H9 (cell line): ENCODE data around the gene RASGEF1C. TPM values are rescaled to one million over a fixed set of nuclear protein-coding genes. Genes with fewer than 3 reads are reported as not detected.
A peak's percentile ranks its signal among the peaks of the same experiment; 100 is the strongest.

ENCODE experiments used
- DNase-seq: peaks from one replicate; pipeline ENCODE4 v3.0.0-alpha.2; 2017
- H2AFZ ChIP-seq: one replicate; pipeline ENCODE4 v1.6.1; 2013; ENCODE audit warnings: mild to moderate bottlenecking, low read length, control low read depth, moderate library complexity
- H2AK5ac ChIP-seq: 2 replicates; pipeline ENCODE4 v1.6.1; 2013; ENCODE audit warnings: low read length, control low read depth, mixed read lengths; ENCODE audit not compliant: insufficient read length
- H2BK120ac ChIP-seq: one replicate; pipeline ENCODE4 v1.6.1; 2013; ENCODE audit warnings: low read depth, mild to moderate bottlenecking, low read length, control low read depth, inconsistent platforms; ENCODE audit not compliant: poor library complexity, severe bottlenecking
- H2BK12ac ChIP-seq: 2 replicates; pipeline ENCODE4 v1.6.1; 2013; ENCODE audit warnings: low read length, control low read depth, mixed read lengths, low read depth; ENCODE audit not compliant: insufficient read length
- H2BK15ac ChIP-seq: 2 replicates; pipeline ENCODE4 v1.6.1; 2013; ENCODE audit warnings: low read depth, low read length, control low read depth
- H2BK20ac ChIP-seq: one replicate; pipeline ENCODE4 v1.6.1; 2013; ENCODE audit warnings: low read depth, mild to moderate bottlenecking, low read length, control low read depth, inconsistent platforms; ENCODE audit not compliant: poor library complexity, severe bottlenecking
- H2BK5ac ChIP-seq: 2 replicates; pipeline ENCODE4 v1.6.1; 2013; ENCODE audit warnings: low read length, control low read depth, mixed read lengths; ENCODE audit not compliant: insufficient read length
- H3K14ac ChIP-seq: 2 replicates; pipeline ENCODE4 v1.6.1; 2013; ENCODE audit warnings: low read length, control low read depth; ENCODE audit not compliant: insufficient read depth
- H3K18ac ChIP-seq: 2 replicates; pipeline ENCODE4 v1.6.1; 2013; ENCODE audit warnings: low read depth, mild to moderate bottlenecking, mixed read lengths, low read length, control low read depth; ENCODE audit not compliant: insufficient read length
- H3K23ac ChIP-seq: 2 replicates; pipeline ENCODE4 v1.6.1; 2013; ENCODE audit warnings: low read length, control low read depth, mixed read lengths, low read depth; ENCODE audit not compliant: insufficient read length
- H3K23me2 ChIP-seq: 2 replicates; pipeline ENCODE4 v1.6.1; 2013; ENCODE audit warnings: low read depth, mild to moderate bottlenecking, mixed read lengths, low read length, control low read depth; ENCODE audit not compliant: insufficient read length, poor library complexity, severe bottlenecking
- H3K27ac ChIP-seq: 2 replicates; pipeline ENCODE4 v1.5.1; 2013; ENCODE audit warnings: low read length, control low read depth, mixed read lengths, low read depth; ENCODE audit not compliant: insufficient read length
- H3K27me3 ChIP-seq: 2 replicates; pipeline ENCODE4 v1.6.1; 2013; ENCODE audit warnings: low read length, control low read depth, inconsistent platforms; ENCODE audit not compliant: insufficient read depth
- H3K4ac ChIP-seq: 2 replicates; pipeline ENCODE4 v1.6.1; 2013; ENCODE audit warnings: low read depth, mild to moderate bottlenecking, control low read depth, inconsistent platforms, low read length, moderate library complexity
- H3K4me1 ChIP-seq: 2 replicates; pipeline ENCODE4 v1.6.1; 2013; ENCODE audit warnings: low read length, control low read depth, inconsistent platforms; ENCODE audit not compliant: insufficient read depth
- H3K4me2 ChIP-seq: 2 replicates; pipeline ENCODE4 v1.6.1; 2013; ENCODE audit warnings: low read length, control low read depth, mixed read lengths; ENCODE audit not compliant: insufficient read length, insufficient read depth
- H3K56ac ChIP-seq: 2 replicates; pipeline ENCODE4 v1.6.1; 2013; ENCODE audit warnings: low read depth, mild to moderate bottlenecking, mixed read lengths, low read length, control low read depth; ENCODE audit not compliant: insufficient read length
- H3K79me1 ChIP-seq: 2 replicates; pipeline ENCODE4 v1.6.1; 2013; ENCODE audit warnings: low read depth, mild to moderate bottlenecking, moderate library complexity, low read length, control low read depth, inconsistent platforms; ENCODE audit not compliant: insufficient read depth, poor library complexity, severe bottlenecking
- H3K79me2 ChIP-seq: 2 replicates; pipeline ENCODE4 v1.6.1; 2013; ENCODE audit warnings: low read length, control low read depth, inconsistent platforms; ENCODE audit not compliant: insufficient read depth
- H3K9ac ChIP-seq: 2 replicates; pipeline ENCODE4 v1.6.1; 2013; ENCODE audit warnings: low read length, control low read depth, mixed read lengths; ENCODE audit not compliant: insufficient read length; ENCODE audit errors: extremely low read depth
- H3K9me3 ChIP-seq: one replicate; pipeline ENCODE4 v1.6.1; 2013; ENCODE audit warnings: low read depth, low read length, inconsistent platforms; ENCODE audit not compliant: control insufficient read depth
- H3T11ph ChIP-seq: one replicate; pipeline ENCODE4 v1.6.1; 2013; ENCODE audit warnings: mild to moderate bottlenecking, low read length, control low read depth, inconsistent platforms
- H4K20me1 ChIP-seq: one replicate; pipeline ENCODE4 v1.6.1; 2013; ENCODE audit not compliant: control insufficient read depth, insufficient read length, insufficient read depth
- H4K5ac ChIP-seq: 2 replicates; pipeline ENCODE4 v1.6.1; 2013; ENCODE audit warnings: low read depth, mild to moderate bottlenecking, mixed read lengths, low read length, control low read depth; ENCODE audit not compliant: insufficient read length
- H4K8ac ChIP-seq: replicated peaks from 2 replicates; pipeline ENCODE4 v1.6.1; 2013; ENCODE audit warnings: low read length, control low read depth, mixed read lengths, low read depth; ENCODE audit not compliant: insufficient read length
- H4K91ac ChIP-seq: 2 replicates; pipeline ENCODE4 v1.6.1; 2013; ENCODE audit warnings: low read depth, mild to moderate bottlenecking, moderate library complexity, mixed read lengths, low read length, control low read depth; ENCODE audit not compliant: insufficient read length
- H3K27ac Mint-ChIP-seq, 3 experiments: 2 replicates in 2 of 3; 3 replicates in 1 of 3; pipeline ENCODE4 v1.8.0; 2020 to 2021; ENCODE audit warnings: mixed read lengths in 3 of 3, mild to moderate bottlenecking in 1 of 3, moderate library complexity in 1 of 3
- H3K27me3 Mint-ChIP-seq: 2 replicates; pipeline ENCODE4 v1.8.0; 2021; ENCODE audit warnings: low read depth, mild to moderate bottlenecking, moderate library complexity, mixed read lengths
- H3K36me3 Mint-ChIP-seq, 3 experiments: 2 replicates in 2 of 3; 3 replicates in 1 of 3; pipeline ENCODE4 v1.8.0; 2020 to 2021; ENCODE audit warnings: low read depth in 3 of 3, mixed read lengths in 3 of 3; ENCODE audit not compliant: insufficient read depth in 1 of 3
- H3K4me1 Mint-ChIP-seq, 2 experiments: 2 replicates each; pipeline ENCODE4 v1.8.0; 2020; ENCODE audit warnings: mixed read lengths in 2 of 2
- H3K4me3 Mint-ChIP-seq, 2 experiments: 2 replicates in 1 of 2; 3 replicates in 1 of 2; pipeline ENCODE4 v1.8.0; 2020 to 2021; ENCODE audit warnings: mild to moderate bottlenecking in 2 of 2, mixed read lengths in 2 of 2, moderate library complexity in 1 of 2
- H3K9me3 Mint-ChIP-seq, 2 experiments: 2 replicates in 1 of 2; 3 replicates in 1 of 2; pipeline ENCODE4 v1.8.0; 2020; ENCODE audit warnings: mild to moderate bottlenecking in 2 of 2, mixed read lengths in 2 of 2, moderate library complexity in 1 of 2
- WGBS: extraction: QIAGEN DNeasy Blood & Tissue Kit; methylation state at CpG from one replicate; pipeline ENCODE4 v1.1.7; 2013; ENCODE audit warnings: missing lambda C conversion rate, low lambda C conversion rate, mixed read lengths; ENCODE audit not compliant: insufficient read length; ENCODE audit errors: extremely low coverage; 5-methylcytosine and 5-hydroxymethylcytosine counted together
- total RNA-seq: library from RNA; stranded (reverse); gene quantifications from 2 replicates; pipeline ENCODE4 v1.2.1, GENCODE V29; 2021
- TF ChIP-seq, protein P1 (sequence below): fragments of 200-600 bp; sonication (generic); conservative IDR thresholded peaks from 3 replicates; pipeline ENCODE4 v1.8.0; 2021; ENCODE audit warnings: antibody characterized with exemption, mild to moderate bottlenecking

Gene RASGEF1C
- total RNA-seq, 1 experiment from 2014 or later = 0.83 TPM

DNA sequence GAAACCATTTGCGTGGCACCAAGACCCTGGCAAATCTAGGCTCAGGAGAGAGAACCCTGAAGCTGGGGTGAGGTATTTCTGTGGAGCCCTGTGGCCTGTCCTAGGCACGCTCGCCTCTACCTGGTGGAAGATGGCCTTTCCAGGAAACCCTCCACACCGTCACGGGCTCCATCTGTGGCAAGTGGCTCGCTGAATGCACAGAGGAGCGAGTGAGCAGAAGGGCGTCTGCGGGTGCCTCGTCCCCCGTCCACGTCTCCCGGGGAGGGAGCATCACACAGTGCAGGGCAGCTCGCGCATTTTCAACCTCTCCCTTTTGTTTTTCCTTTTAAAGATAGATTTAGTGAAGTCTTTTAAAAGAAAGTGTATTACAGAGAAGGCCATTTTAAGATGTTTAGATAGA is 25.3 kb upstream of the RASGEF1C start:
- no peak overlapping the region for H2AK5ac ChIP-seq
- H3T11ph ChIP-seq = no peak overlapping the region
- H2AFZ ChIP-seq = no peak overlapping the region
- H4K5ac ChIP-seq = no peak overlapping the region
- H2BK20ac ChIP-seq = no peak overlapping the region
- no peak overlapping the region for H2BK5ac ChIP-seq
- H4K8ac ChIP-seq = no peak overlapping the region
- no peak overlapping the region for H3K9ac ChIP-seq
- H3K27ac ChIP-seq = no peak overlapping the region
- no CpG with 5 or more reads among the region's 15 CpGs for WGBS
- no peak overlapping the region for H2BK15ac ChIP-seq
- H3K79me2 ChIP-seq = 0 out of 2 replicates have a peak, but pooled peaks cover 2% of the 10 kb centered on the region
- TF ChIP-seq, protein P1, sequence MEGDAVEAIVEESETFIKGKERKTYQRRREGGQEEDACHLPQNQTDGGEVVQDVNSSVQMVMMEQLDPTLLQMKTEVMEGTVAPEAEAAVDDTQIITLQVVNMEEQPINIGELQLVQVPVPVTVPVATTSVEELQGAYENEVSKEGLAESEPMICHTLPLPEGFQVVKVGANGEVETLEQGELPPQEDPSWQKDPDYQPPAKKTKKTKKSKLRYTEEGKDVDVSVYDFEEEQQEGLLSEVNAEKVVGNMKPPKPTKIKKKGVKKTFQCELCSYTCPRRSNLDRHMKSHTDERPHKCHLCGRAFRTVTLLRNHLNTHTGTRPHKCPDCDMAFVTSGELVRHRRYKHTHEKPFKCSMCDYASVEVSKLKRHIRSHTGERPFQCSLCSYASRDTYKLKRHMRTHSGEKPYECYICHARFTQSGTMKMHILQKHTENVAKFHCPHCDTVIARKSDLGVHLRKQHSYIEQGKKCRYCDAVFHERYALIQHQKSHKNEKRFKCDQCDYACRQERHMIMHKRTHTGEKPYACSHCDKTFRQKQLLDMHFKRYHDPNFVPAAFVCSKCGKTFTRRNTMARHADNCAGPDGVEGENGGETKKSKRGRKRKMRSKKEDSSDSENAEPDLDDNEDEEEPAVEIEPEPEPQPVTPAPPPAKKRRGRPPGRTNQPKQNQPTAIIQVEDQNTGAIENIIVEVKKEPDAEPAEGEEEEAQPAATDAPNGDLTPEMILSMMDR = no peak
- DNase-seq = no peak
- Mint-ChIP-seq H3K4me1 (peaks cover 9 to 10% of the 10 kb centered on the region in 2 experiments), H3K9me3 (no peaks in the 10 kb centered on the region), H3K27ac (peak overlapping the region in 1 of 3 experiments; percentile 35; a peak in 1 of 7 replicates), H3K4me3 (no peak overlapping the region), H3K27me3 (no peaks in the 10 kb centered on the region), H3K36me3 (peaks cover 10 to 57% (median 46%) of the 10 kb centered on the region in 3 experiments; a peak in 6 of 7 replicates)
- no peak overlapping the region for H2BK12ac ChIP-seq
- H3K79me1 ChIP-seq = no peaks in the 10 kb centered on the region
- H3K4me2 ChIP-seq = no peak overlapping the region
- H4K20me1 ChIP-seq = no peaks in the 10 kb centered on the region
- no peak overlapping the region for H3K14ac ChIP-seq
- H3K4ac ChIP-seq = no peak overlapping the region
- no peak overlapping the region for H4K91ac ChIP-seq
- H3K23ac ChIP-seq = no peak overlapping the region
- no peak overlapping the region for H2BK120ac ChIP-seq
- H3K23me2 ChIP-seq = no peaks in the 10 kb centered on the region
- no peaks in the 10 kb centered on the region for H3K27me3 ChIP-seq
- H3K56ac ChIP-seq = no peak overlapping the region
- H3K9me3 ChIP-seq = no peaks in the 10 kb centered on the region
- H3K18ac ChIP-seq = no peak overlapping the region
- H3K4me1 ChIP-seq = no peaks in the 10 kb centered on the region
